ENCODE results near the gene DEPDC1B. TPM values are rescaled to one million over a fixed set of nuclear protein-coding genes. Genes with fewer than 3 reads are reported as not detected.
A peak's percentile ranks its signal among the peaks of the same experiment; 100 is the strongest.

DEPDC1B gene
- total RNA-seq, 4 donors from 2014 or later: 2.7 to 3.2 (median 2.9) TPM; not detected in 1

DNA sequence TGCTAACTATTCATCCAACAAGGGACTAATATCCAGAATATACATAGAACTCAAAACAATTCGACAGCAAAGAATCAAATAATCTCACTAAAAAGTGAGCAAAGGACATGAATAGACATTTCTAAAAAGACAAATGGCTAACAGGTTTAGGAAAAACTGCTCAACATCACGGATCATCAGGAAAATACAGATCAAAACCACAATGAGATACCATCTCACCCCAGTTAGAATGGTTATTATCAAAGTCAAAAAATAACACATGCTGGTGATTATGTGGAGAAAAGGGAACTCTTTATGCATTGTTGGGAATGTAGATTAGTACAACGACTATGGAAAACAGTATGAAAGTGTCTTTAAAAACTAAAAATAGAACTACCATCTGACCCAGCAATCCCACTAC is 150.1 kb downstream of the DEPDC1B start:
- in situ Hi-C loops (cut with MboI; ENCODE audit: low pct_ligation_motif_present in 1 of 4, low pct_unique_long_range_greater_than_20kb in 1 of 4, low sequenced_read_pairs in 3 of 4): no loop called here
- no peak for DNase-seq
- Histone ChIP-seq H3K4me1 (no peaks in the 10 kb centered on the region), H3K36me3 (no peaks in the 10 kb centered on the region), H3K9me3 (no peaks in the 10 kb centered on the region), H3K27me3 (no peaks in the 10 kb centered on the region), H3K27ac (peak overlapping the region in 3 of 4 donors; percentile 9 to 53 (median 45)), H3K4me3 (no peak overlapping the region)
- TF ChIP-seq POLR2AphosphoS5 (IDR thresholded peaks at IDR 0.05): no peak
- TF ChIP-seq EP300 (IDR thresholded peaks at IDR 0.05; ENCODE audit: low read depth): no peak
- TF ChIP-seq POLR2A (IDR thresholded peaks at IDR 0.05): no peak
- TF ChIP-seq, protein P1, sequence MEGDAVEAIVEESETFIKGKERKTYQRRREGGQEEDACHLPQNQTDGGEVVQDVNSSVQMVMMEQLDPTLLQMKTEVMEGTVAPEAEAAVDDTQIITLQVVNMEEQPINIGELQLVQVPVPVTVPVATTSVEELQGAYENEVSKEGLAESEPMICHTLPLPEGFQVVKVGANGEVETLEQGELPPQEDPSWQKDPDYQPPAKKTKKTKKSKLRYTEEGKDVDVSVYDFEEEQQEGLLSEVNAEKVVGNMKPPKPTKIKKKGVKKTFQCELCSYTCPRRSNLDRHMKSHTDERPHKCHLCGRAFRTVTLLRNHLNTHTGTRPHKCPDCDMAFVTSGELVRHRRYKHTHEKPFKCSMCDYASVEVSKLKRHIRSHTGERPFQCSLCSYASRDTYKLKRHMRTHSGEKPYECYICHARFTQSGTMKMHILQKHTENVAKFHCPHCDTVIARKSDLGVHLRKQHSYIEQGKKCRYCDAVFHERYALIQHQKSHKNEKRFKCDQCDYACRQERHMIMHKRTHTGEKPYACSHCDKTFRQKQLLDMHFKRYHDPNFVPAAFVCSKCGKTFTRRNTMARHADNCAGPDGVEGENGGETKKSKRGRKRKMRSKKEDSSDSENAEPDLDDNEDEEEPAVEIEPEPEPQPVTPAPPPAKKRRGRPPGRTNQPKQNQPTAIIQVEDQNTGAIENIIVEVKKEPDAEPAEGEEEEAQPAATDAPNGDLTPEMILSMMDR (IDR thresholded peaks at IDR 0.05): no peak
- 63 to 72% methylated on average over 3 of the region's 3 CpGs for WGBS, 2 donors (ENCODE audit: low coverage in 1 of 2)
- intact Hi-C loops (cut with DNase I; ENCODE audit: low total_unique reads): no loop called here

Other genes with a start within 250 kb of the DEPDC1B start
- 10 to 100 TPM in 3 of 4 donors, 1 to 10 TPM in 1; 1.2 to 17.1 (median 14.4) TPM for gene ELOVL7, start 144.1 kb upstream of the DEPDC1B start, total RNA-seq
- 10 to 100 TPM in 2 of 4 donors, 1 to 10 TPM in 2; 4.8 to 17.3 (median 11.3) TPM for gene ERCC8, start 244.9 kb upstream of the DEPDC1B start, total RNA-seq
- 10 to 100 TPM in 2 of 4 donors, 1 to 10 TPM in 2; 8.2 to 26.5 (median 10.5) TPM for gene NDUFAF2, start 245.0 kb upstream of the DEPDC1B start, total RNA-seq